UCSD-AML1 (cell line): ENCODE data around the gene MKS1.

Experiments used
- DNase-seq: peaks from one replicate; lab custom pipeline; 2025; ENCODE audit not compliant: unreplicated experiment; lab: John Stamatoyannopoulos, UW

Gene MKS1

GRCh38 chr17:58166682-58167081, 52.4 kb downstream of the MKS1 start, which contains the start of gene OR4D2:
OR4D2 (plus strand) TSS chr17:58166982; CDS start chr17:58169656, 2,674 bp downstream.
- no peak for DNase-seq

- no peak for DNase-seq
Measured at GRCh38 chr17:58165981-58166380, 53.1 kb downstream of the MKS1 start.

GRCh38 chr17:58161566-58161965, 57.5 kb downstream of the MKS1 start:
- no peak for DNase-seq

- DNase-seq = no peak
Measured at GRCh38 chr17:58158181-58158580, 60.9 kb downstream of the MKS1 start.

GRCh38 chr17:58156839-58157803, 61.9 kb downstream of the MKS1 start:
- DNase-seq = no peak
